ENCODE data around the gene CD53.

Gene CD53

GRCh38 chr1:110877364-110877763, 4.4 kb downstream of the CD53 start:
- no peak for DNase-seq

GRCh38 chr1:110877776-110878175, 4.8 kb downstream of the CD53 start:
- no peak for DNase-seq

- DNase-seq: no peak
Observed at GRCh38 chr1:110878591-110878990, 5.6 kb downstream of the CD53 start.

- no peak for DNase-seq
Observed at GRCh38 chr1:110878993-110879392, 6.0 kb downstream of the CD53 start.

GRCh38 chr1:110879758-110880606, 7.0 kb downstream of the CD53 start:
- DNase-seq: no peak

GRCh38 chr1:110880708-110881374, 7.9 kb downstream of the CD53 start:
- no peak for DNase-seq

- DNase-seq: no peak
Observed at GRCh38 chr1:110888049-110888448, 15.1 kb downstream of the CD53 start.

- no peak for DNase-seq
Observed at GRCh38 chr1:110888641-110889040, 15.7 kb downstream of the CD53 start.

GRCh38 chr1:110890474-110891196, 17.7 kb downstream of the CD53 start:
- DNase-seq: no peak

- no peak for DNase-seq
Observed at GRCh38 chr1:110893908-110894490, 21.1 kb downstream of the CD53 start.

GRCh38 chr1:110896090-110896489, 23.1 kb downstream of the CD53 start:
- no peak for DNase-seq

GRCh38 chr1:110897681-110898080, 24.7 kb downstream of the CD53 start:
- no peak for DNase-seq

- no peak for DNase-seq
Observed at GRCh38 chr1:110898734-110899457, 25.9 kb downstream of the CD53 start.

- DNase-seq: no peak
Observed at GRCh38 chr1:110899458-110899843, 26.5 kb downstream of the CD53 start.

- DNase-seq: no peak
Observed at GRCh38 chr1:110902820-110903463, 30.0 kb downstream of the CD53 start.

- no peak for DNase-seq
Observed at GRCh38 chr1:110903853-110904500, 31.0 kb downstream of the CD53 start.

GRCh38 chr1:110912784-110913183, 39.8 kb downstream of the CD53 start:
- DNase-seq: no peak

GRCh38 chr1:110914676-110915075, 41.7 kb downstream of the CD53 start:
- no peak for DNase-seq

- no peak for DNase-seq
Observed at GRCh38 chr1:110915804-110916203, 42.9 kb downstream of the CD53 start.

- no peak for DNase-seq
Observed at GRCh38 chr1:110916274-110916668, 43.3 kb downstream of the CD53 start.

- DNase-seq: no peak
Observed at GRCh38 chr1:110916669-110917306, 43.8 kb downstream of the CD53 start.
